Measurements from ENCODE around the gene ARMS2.

Gene ARMS2

DNA sequence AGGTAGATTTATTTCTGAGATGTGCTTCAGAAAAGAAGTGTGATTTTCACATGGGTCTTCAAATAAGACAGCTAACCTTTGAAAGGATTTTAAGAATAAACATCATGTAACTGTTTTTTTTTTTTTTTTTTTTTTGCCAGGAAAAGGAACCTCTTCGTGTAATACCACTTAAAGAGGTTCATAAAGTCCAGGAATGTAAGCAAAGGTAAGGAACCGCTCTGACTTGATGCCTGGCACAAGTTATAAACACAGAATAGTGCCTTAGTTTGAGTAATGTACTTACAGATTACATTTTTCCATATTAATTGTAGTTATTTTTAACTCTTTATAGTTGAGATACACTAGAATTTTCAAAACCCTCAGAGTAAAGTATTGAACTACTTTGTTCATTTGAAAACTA lies 30.4 kb upstream of the ARMS2 start:
- TF ChIP-seq, protein P1, sequence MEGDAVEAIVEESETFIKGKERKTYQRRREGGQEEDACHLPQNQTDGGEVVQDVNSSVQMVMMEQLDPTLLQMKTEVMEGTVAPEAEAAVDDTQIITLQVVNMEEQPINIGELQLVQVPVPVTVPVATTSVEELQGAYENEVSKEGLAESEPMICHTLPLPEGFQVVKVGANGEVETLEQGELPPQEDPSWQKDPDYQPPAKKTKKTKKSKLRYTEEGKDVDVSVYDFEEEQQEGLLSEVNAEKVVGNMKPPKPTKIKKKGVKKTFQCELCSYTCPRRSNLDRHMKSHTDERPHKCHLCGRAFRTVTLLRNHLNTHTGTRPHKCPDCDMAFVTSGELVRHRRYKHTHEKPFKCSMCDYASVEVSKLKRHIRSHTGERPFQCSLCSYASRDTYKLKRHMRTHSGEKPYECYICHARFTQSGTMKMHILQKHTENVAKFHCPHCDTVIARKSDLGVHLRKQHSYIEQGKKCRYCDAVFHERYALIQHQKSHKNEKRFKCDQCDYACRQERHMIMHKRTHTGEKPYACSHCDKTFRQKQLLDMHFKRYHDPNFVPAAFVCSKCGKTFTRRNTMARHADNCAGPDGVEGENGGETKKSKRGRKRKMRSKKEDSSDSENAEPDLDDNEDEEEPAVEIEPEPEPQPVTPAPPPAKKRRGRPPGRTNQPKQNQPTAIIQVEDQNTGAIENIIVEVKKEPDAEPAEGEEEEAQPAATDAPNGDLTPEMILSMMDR (IDR thresholded peaks at IDR 0.05), result no peak
- peaks cover 0 to 5% of the 10 kb centered on the region in 2 experiments for H3K4me1 ChIP-seq (ENCODE audit: control insufficient read depth in 1 of 2, insufficient read depth in 1 of 2, low read depth in 1 of 2, low read length in 1 of 2)
- H3K27ac ChIP-seq, result no peak overlapping the region
- no peaks in the 10 kb centered on the region for H3K36me3 ChIP-seq
- no peaks in the 10 kb centered on the region for H3K27me3 ChIP-seq
- no peak overlapping the region for H3K4me3 ChIP-seq (ENCODE audit: low read depth in 1 of 2, low read length in 1 of 2)
- H3K9me3 ChIP-seq, result no peaks in the 10 kb centered on the region

GRCh38 chr10:122426829-122427228 lies 27.6 kb upstream of the ARMS2 start:
- no peak overlapping the region for H3K27ac ChIP-seq

DNA sequence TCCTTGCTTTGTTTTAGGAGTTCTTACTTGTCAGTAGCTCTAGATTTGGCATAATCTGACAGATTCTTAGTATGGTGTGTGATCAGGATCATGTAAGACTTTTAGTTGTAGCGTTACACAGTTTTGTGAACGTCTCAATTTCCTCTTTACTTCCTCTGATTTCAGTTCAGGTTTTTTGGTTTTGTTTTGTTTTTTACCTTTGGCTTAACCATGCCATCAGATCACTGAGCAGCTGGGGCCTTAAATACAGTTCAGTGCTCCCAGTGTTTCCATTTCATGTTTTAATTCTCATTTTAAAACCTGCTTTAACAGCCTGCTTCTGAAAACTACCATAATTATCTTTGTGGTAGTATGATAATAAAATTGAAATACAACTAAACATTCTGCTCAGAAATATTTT lies 27.2 kb upstream of the ARMS2 start:
- no peak overlapping the region for H3K4me3 ChIP-seq (ENCODE audit: low read depth in 1 of 2, low read length in 1 of 2)

More at GRCh38 chr10:122426829-122427228, 27.6 kb upstream of the ARMS2 start:
- TF ChIP-seq, protein P1 (IDR thresholded peaks at IDR 0.05), result no peak
- Histone ChIP-seq H3K27me3 (no peaks in the 10 kb centered on the region), H3K4me1 (ENCODE audit: control insufficient read depth in 1 of 2, insufficient read depth in 1 of 2, low read depth in 1 of 2, low read length in 1 of 2) (peaks cover 0 to 5% of the 10 kb centered on the region in 2 experiments), H3K4me3 (ENCODE audit: low read depth in 1 of 2, low read length in 1 of 2) (no peak overlapping the region), H3K36me3 (no peaks in the 10 kb centered on the region), H3K9me3 (no peaks in the 10 kb centered on the region)

GRCh38 chr10:122435212-122435827 lies 19.1 kb upstream of the ARMS2 start:
- no peak overlapping the region for H3K4me3 ChIP-seq (ENCODE audit: low read depth in 1 of 2, low read length in 1 of 2)
- H3K36me3 ChIP-seq, result no peaks in the 10 kb centered on the region
- no peak overlapping the region for H3K27ac ChIP-seq
- TF ChIP-seq, protein P1 (IDR thresholded peaks at IDR 0.05), result peak; percentile 32
- peaks cover 12% of the 10 kb centered on the region for H3K27me3 ChIP-seq
- no peaks in the 10 kb centered on the region for H3K4me1 ChIP-seq (ENCODE audit: control insufficient read depth in 1 of 2, insufficient read depth in 1 of 2, low read depth in 1 of 2, low read length in 1 of 2)
- H3K9me3 ChIP-seq, result no peaks in the 10 kb centered on the region

More for the DNA sequence above, 27.2 kb upstream of the ARMS2 start:
- Histone ChIP-seq H3K27ac (no peak overlapping the region), H3K27me3 (no peaks in the 10 kb centered on the region), H3K9me3 (no peaks in the 10 kb centered on the region), H3K4me1 (ENCODE audit: control insufficient read depth in 1 of 2, insufficient read depth in 1 of 2, low read depth in 1 of 2, low read length in 1 of 2) (peaks cover 0 to 5% of the 10 kb centered on the region in 2 experiments), H3K36me3 (no peaks in the 10 kb centered on the region)
- TF ChIP-seq, protein P1 (IDR thresholded peaks at IDR 0.05), result no peak

DNA sequence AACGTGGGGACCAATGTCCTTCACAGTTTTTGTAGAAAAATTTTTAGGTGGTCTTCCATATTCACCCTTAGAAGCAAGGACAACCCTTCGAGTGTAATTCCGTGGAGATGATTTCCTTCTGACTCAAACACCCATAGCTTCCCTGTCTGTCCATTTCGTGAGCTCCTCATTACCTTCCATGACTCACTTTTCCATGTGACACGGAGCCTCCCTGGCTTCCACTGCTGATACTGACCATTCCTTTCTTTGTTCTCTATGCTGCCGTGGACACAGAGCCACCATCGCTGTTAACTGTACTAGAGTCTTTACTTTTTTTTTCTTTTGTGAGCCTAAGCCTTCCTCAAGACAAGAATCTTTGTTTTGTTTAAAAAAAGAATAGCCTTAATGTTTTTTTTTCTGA lies 12.5 kb upstream of the ARMS2 start:
- H3K27ac ChIP-seq, result no peak overlapping the region
- peaks cover 38% of the 10 kb centered on the region for H3K27me3 ChIP-seq
- H3K4me3 ChIP-seq (ENCODE audit: low read depth in 1 of 2, low read length in 1 of 2), result no peak overlapping the region
- no peaks in the 10 kb centered on the region for H3K4me1 ChIP-seq (ENCODE audit: control insufficient read depth in 1 of 2, insufficient read depth in 1 of 2, low read depth in 1 of 2, low read length in 1 of 2)
- no peaks in the 10 kb centered on the region for H3K36me3 ChIP-seq
- H3K9me3 ChIP-seq, result no peaks in the 10 kb centered on the region
- TF ChIP-seq, protein P1 (IDR thresholded peaks at IDR 0.05), result no peak

All from neutrophil (primary cell).